IMR-90 (cell line): ENCODE data around the gene TBXAS1.

Source experiments
- BHLHE40 ChIP-seq: fragments of 150-350 bp; IDR thresholded peaks from 2 replicates; pipeline ENCODE4 v1.6.1; 2016; ENCODE audit warnings: mild to moderate bottlenecking, low read depth, low read length
- RCOR1 ChIP-seq: IDR thresholded peaks from 2 replicates; pipeline ENCODE4 v1.6.1; 2012; ENCODE audit warnings: mild to moderate bottlenecking, low read length, improper control_type of control experiment; ENCODE audit not compliant: insufficient replicate concordance
- SMC3 ChIP-seq: fragments of 150-350 bp; IDR thresholded peaks from 2 replicates; pipeline ENCODE4 v1.6.1; 2016; ENCODE audit warnings: low read depth, mild to moderate bottlenecking, antibody characterized with exemption, low read length, moderate library complexity
- TF ChIP-seq, protein P1 (sequence below): conservative IDR thresholded peaks from 2 replicates; pipeline ENCODE4 v1.5.1; 2012; ENCODE audit warnings: mild to moderate bottlenecking, low read depth, low read length, improper control_type of control experiment

DNA sequence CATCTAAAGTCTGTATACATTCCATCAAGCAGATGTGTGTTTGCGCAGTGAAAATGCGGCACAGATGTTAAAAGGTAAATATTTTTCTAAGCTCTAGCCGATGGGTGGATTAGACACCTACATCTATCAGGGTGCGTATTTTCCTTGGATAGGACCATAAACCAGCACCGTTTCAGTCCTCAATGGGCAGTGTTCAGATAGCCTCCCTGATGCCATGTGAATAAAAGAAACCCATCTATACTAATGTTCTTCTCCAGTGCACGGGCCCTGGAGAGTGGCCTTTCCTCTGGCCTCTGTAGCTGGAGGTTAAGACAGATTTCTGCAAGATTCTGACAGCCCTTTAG, 130.2 kb downstream of the TBXAS1 start:
- TF ChIP-seq SMC3 (no peak), BHLHE40 (no peak), RCOR1 (no peak)
- TF ChIP-seq, protein P1, sequence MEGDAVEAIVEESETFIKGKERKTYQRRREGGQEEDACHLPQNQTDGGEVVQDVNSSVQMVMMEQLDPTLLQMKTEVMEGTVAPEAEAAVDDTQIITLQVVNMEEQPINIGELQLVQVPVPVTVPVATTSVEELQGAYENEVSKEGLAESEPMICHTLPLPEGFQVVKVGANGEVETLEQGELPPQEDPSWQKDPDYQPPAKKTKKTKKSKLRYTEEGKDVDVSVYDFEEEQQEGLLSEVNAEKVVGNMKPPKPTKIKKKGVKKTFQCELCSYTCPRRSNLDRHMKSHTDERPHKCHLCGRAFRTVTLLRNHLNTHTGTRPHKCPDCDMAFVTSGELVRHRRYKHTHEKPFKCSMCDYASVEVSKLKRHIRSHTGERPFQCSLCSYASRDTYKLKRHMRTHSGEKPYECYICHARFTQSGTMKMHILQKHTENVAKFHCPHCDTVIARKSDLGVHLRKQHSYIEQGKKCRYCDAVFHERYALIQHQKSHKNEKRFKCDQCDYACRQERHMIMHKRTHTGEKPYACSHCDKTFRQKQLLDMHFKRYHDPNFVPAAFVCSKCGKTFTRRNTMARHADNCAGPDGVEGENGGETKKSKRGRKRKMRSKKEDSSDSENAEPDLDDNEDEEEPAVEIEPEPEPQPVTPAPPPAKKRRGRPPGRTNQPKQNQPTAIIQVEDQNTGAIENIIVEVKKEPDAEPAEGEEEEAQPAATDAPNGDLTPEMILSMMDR = no peak
